Medulla oblongata (tissue), 1 donor: Measurements from ENCODE around the gene ENPP7.

ENCODE experiments used
- DNase-seq: peaks from one replicate; pipeline ENCODE4 v3.0.0-alpha.2; 2015; ENCODE audit errors: extremely low spot score

The ENPP7 gene

GRCh38 chr17:79777894-79778503 lies 47.3 kb downstream of the ENPP7 start, which contains the start of gene CBX2:
TSS of gene CBX2 (plus strand) at chr17:79778148. CDS start at chr17:79778236, 88 bp downstream.
- peak; percentile 53 for DNase-seq

DNA sequence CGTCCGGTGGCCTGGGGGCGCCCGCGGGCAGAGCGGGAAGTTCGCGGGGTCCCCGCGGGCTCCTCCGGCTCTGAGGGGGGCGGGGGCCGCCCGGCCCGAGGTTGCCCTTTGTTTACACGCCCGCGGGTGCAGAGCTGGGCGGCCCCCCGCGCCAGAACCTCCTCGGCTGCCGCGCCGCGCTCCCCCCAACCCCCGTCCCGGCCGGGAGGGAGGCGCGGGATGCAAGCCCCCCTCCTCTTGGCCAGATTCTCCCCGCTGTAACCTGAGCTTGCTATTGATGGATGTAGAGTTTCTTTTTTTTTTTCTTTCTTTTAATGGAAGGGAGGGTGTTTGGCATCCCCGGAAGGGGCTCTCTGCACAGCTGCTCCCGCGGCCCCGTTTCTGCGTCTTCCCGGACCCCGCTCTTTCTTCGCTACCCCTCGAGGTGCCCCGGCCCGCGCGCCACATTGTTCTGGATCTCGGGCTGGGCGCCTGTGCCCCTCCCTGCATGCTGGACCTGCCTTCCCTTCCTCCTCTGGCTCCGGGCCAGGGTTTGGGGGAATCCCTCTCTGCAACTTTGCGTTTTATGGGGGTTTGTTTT lies 47.9 kb downstream of the ENPP7 start:
- no peak for DNase-seq

DNA sequence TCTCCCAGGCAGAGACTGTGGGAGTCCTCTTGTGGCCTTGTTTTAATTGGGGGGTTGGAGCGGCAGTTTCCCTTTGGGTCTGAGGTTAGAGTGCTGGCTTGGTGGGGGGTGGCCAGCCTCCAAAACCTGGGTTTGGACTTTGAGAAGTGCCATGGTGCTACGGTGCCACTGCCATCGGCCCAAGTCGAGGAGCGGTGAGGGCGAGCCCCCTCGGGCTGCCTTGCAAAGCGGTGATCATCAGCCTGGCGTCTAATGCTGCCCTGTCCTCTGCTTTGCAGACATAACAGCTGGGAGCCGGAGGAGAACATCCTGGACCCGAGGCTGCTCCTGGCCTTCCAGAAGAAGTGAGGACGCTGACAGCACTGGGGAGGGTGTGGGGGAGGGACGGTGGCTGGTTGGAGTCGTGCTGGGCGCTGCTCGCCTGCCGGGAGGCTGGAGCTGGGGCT lies 48.4 kb downstream of the ENPP7 start:
- no peak for DNase-seq

- DNase-seq, result no peak
Measured at GRCh38 chr17:79779661-79780365, 49.1 kb downstream of the ENPP7 start.

GRCh38 chr17:79781012-79781650 lies 50.4 kb downstream of the ENPP7 start:
- no peak for DNase-seq

GRCh38 chr17:79781736-79782575 lies 51.2 kb downstream of the ENPP7 start:
- no peak for DNase-seq

- no peak for DNase-seq
Measured at GRCh38 chr17:79783891-79784290, 53.1 kb downstream of the ENPP7 start.

- no peak for DNase-seq
Measured at GRCh38 chr17:79784353-79785016, 53.7 kb downstream of the ENPP7 start.

DNA sequence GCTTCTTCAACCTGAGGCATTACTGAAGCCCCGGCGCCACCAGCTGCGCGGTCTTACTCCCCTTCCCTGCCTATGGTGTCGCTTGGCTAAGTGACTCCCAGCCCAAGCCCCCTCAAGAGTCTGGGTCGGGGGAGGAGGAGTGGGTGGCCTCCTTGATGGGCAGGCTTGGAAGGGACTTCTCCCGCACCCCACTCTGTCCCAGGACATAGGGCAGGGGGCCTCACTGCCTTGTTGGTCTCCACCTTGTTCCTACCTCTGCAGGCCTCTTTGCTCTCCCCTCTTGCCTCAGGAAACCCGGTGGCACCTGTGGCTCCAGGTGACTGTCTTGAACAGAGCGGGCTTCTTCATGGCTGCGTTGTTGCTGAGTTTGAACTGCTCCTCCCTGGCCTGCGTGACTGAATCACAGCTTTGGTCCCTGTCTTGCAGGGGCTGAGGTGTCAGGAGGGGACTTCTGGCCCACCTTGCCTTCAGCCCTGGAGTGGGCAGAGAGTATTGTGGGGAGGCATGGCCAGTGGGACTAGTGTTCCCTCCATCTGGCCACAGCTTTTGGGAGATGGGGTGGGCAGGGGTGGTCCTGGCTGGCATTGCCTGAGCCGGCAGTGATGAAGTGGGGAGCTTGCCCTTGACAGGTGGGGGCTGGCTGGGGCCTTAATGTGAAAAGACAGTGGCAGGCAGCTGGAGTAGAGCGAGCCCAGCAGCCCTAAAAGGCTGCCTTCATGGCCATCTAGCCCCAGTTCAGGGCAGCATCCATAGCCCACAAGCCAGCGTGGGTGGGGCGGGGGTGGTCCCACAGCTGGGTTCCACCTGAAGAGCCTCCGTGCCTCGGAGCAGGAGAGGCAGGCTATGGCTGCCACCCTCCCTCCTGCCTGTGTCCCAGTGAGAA lies 54.5 kb downstream of the ENPP7 start:
- DNase-seq, result no peak

DNA sequence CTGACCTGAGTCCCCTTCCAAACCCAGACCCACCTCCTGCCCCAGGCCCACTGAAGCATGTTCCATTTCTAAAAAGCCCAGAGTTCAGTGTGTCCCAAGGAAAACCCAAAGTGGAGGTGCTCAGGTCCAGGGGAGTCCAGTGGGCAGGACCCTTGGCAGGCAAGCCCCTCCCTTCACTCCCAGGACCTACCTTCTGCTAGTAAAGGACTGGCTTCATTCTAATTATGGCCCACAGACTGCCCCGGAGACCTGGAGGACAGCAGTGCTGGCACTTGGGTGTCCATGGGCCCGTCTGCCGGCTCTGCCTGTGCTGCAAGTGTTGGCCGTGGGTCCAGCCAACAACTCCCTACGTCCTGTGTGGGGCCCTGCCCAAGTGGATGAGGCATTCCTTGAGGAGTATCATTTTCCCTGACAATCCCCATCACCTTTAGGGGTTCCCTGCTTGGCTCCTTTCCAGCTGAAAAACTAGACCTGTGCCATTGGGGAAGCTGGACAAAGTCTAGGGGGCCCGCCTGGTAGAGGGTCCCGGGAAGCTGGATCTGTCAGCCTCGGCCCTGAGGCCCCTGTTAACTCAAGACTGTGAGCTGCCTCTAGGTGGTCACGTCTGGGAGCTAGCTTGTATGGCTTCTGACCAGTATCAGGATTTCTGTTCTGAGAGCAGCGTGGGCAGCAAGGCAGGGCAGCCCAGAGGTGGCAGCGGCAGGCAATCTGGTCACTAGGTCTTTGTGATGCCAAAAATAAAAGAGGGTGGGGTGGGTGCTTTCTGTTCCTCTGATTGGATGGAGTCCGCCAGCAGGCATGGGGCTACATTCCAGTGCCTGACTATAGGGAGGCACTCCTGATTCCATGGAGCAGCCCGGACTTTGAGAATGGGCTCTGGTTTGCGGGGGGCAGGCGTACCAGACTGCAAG lies 55.4 kb downstream of the ENPP7 start:
- DNase-seq, result no peak

GRCh38 chr17:79786930-79787643 lies 56.3 kb downstream of the ENPP7 start:
- DNase-seq, result no peak

GRCh38 chr17:79788455-79788854 lies 57.7 kb downstream of the ENPP7 start:
- no peak for DNase-seq

GRCh38 chr17:79788989-79789942 lies 58.5 kb downstream of the ENPP7 start:
- DNase-seq, result no peak

DNA sequence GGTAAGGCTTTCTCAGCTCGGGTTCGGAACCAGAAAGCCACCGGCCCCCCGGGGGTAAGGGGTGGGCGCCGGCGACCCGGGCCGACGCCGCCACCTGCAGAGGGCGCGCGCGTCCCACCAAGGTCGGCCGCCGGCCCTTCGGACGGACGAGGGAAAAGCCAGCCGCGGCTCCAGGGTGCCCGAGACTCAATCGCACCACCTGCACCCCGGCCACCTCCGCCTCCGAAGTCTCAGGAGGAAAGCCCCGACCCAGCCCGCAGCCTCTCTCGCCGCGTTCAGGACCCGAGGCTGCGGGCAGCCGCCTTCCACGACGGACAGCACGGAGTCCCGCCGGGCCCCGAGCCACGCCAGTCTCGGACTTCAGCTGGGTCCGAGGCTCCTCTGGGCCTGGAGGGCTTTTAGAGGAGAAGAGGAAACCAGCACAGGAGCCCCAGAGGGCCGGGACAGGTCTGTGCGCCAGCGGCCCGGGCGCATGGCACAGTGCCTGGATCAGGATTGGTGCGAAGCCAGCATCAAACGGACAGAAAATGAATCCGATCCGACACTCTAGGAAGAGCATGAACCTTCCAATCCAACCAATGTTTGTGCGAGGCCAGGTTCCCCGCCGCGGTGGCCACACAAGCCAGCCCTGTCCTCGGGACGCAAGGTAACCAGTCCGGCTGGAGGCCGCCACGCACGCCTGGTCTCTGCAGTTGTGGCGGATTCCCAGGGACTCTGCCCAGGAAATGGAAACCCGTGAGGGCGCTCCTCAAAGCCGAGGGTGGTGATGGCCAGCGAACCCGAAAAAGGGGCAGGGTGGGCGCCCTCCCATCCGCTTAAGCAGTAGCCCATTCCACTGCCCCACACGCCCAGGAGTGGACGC lies 59.4 kb downstream of the ENPP7 start:
- no peak for DNase-seq

GRCh38 chr17:79790805-79791734 lies 60.3 kb downstream of the ENPP7 start:
- no peak for DNase-seq
